ENCODE measurements around the gene UBAC2. TPM values are rescaled to one million over a fixed set of nuclear protein-coding genes. Genes with fewer than 3 reads are reported as not detected.

The UBAC2 gene
- total and polyA plus RNA-seq, 2 donors (not counting 3 experiments of a cell fraction or from before 2014, with no cell fraction given): 45.7 to 54.4 TPM

DNA sequence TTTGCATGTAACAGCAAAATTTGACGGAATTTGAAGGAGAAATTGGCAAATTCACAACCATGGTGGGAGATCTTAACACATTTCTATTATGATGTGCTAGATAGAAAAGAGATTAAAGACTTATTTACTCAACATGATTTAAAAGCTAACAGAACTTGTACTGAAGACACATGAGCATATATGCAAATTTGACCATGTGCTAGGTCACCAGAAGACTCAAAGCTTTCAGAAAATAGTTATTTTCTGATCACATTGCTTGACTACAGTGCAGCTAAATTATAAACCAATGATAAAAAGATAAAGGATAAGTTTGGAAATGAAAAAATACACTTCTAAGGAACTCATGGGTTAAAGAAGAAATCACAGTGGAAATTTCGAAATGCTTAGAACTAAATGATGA, 97.4 kb downstream of the UBAC2 start:
- Histone ChIP-seq H3K4me3 (replicated peaks in 1 of 3; ENCODE audit: insufficient read depth in 1 of 3, low read depth in 1 of 3, low read length in 3 of 3) (no peak overlapping the region), H3K36me3 (ENCODE audit: control insufficient read depth in 2 of 2, extremely low read depth in 1 of 2, insufficient read depth in 2 of 2, low read length in 2 of 2) (no peaks in the 10 kb centered on the region), H3K4me2 (ENCODE audit: insufficient read depth, low read length) (no peak overlapping the region), H3K9ac (replicated peaks; ENCODE audit: extremely low read depth, insufficient read depth, low read length) (no peak overlapping the region), H4K20me1 (replicated peaks; ENCODE audit: control insufficient read depth, extremely low read depth, insufficient read depth, low read length) (no peaks in the 10 kb centered on the region), H3K27me3 (ENCODE audit: control insufficient read depth in 2 of 2, insufficient read depth in 2 of 2, low read length in 2 of 2) (no peaks in the 10 kb centered on the region), H3K9me1 (replicated peaks; ENCODE audit: control insufficient read depth, extremely low read depth, insufficient read depth, low read length) (no peaks in the 10 kb centered on the region), H3K9me3 (replicated peaks; ENCODE audit: control insufficient read depth, insufficient read depth, low read length) (no peaks in the 10 kb centered on the region), H3K27ac (ENCODE audit: insufficient read depth, low read depth, low read length) (no peak overlapping the region), H3K79me2 (ENCODE audit: control insufficient read depth, insufficient read depth, low read length) (no peaks in the 10 kb centered on the region), H3K4me1 (ENCODE audit: control insufficient read depth, extremely low read depth, insufficient read depth, low read length) (no peaks in the 10 kb centered on the region), H2AFZ (ENCODE audit: low read depth, low read length) (no peak overlapping the region)
- BruUV-seq (replicated peaks): no TSS peak
- dilution Hi-C loops (cut with MboI; ENCODE audit: extremely low pct_ligation_motif_present, low sequenced_read_pairs): no loop called here
- TF ChIP-seq MYC (IDR thresholded peaks at IDR 0.05; ENCODE audit: low read depth, low read length) (no peak), POLR2A (IDR thresholded peaks at IDR 0.05; ENCODE audit: low read depth, low read length) (no peak), GATA2 (IDR thresholded peaks at IDR 0.05; ENCODE audit: insufficient read depth, insufficient read length, low read depth, low read length) (no peak), JUN (IDR thresholded peaks at IDR 0.05; ENCODE audit: borderline replicate concordance, insufficient read depth, insufficient read length, low read depth) (no peak)
- TF ChIP-seq, protein P1, sequence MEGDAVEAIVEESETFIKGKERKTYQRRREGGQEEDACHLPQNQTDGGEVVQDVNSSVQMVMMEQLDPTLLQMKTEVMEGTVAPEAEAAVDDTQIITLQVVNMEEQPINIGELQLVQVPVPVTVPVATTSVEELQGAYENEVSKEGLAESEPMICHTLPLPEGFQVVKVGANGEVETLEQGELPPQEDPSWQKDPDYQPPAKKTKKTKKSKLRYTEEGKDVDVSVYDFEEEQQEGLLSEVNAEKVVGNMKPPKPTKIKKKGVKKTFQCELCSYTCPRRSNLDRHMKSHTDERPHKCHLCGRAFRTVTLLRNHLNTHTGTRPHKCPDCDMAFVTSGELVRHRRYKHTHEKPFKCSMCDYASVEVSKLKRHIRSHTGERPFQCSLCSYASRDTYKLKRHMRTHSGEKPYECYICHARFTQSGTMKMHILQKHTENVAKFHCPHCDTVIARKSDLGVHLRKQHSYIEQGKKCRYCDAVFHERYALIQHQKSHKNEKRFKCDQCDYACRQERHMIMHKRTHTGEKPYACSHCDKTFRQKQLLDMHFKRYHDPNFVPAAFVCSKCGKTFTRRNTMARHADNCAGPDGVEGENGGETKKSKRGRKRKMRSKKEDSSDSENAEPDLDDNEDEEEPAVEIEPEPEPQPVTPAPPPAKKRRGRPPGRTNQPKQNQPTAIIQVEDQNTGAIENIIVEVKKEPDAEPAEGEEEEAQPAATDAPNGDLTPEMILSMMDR (IDR thresholded peaks at IDR 0.05; ENCODE audit: extremely low read depth in 1 of 2, insufficient read depth in 1 of 2, low read depth in 1 of 2, low read length in 2 of 2): no peak
- intact Hi-C loops (cut with micrococcal nuclease): no loop called here
- no peak for DNase-seq (ENCODE audit: low read depth, low spot score)
- no peak for FAIRE-seq
- ChIA-PET POLR2A (no interaction called here), CTCF (interaction anchor here (1.4 to 2.7 kb wide), 2 partner anchors 28 to 38 kb away, joined by 4 to 15 read pairs; no protein-coding TSS in a partner anchor)

DNA sequence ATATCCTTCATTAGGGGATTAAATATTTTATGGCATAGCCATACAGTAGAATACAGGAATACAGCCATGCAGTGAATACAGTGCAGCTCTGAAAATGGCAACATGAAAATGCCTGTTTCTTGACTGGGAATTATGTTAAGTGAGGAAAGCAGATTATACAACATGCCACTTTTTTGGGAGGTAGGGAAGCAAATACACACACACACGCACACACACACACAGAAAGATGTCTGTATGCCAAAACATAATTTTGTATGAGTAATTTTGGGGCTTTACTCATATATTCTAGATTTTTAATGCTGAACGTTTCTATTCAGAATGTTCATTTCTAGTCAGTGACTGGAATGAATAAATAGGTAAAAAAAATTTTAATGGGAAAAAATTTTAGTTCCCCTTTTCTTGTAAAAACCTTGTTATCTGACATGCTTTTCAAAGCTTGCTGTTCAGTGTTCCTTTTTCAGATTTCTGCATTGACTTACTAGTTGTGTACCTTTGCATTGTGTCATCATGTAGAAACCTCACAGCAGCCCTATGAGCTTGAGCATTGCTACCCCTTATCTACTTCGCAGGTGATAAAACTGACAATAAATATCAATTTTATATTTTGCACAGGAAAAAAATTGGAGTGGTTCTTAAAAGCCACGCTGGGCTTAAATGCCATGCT, 98.7 kb downstream of the UBAC2 start:
- Histone ChIP-seq H4K20me1 (replicated peaks; ENCODE audit: control insufficient read depth, extremely low read depth, insufficient read depth, low read length) (no peaks in the 10 kb centered on the region), H3K9me3 (replicated peaks; ENCODE audit: control insufficient read depth, insufficient read depth, low read length) (no peaks in the 10 kb centered on the region), H2AFZ (ENCODE audit: low read depth, low read length) (no peak overlapping the region), H3K27me3 (ENCODE audit: control insufficient read depth in 2 of 2, insufficient read depth in 2 of 2, low read length in 2 of 2) (no peaks in the 10 kb centered on the region), H3K9me1 (replicated peaks; ENCODE audit: control insufficient read depth, extremely low read depth, insufficient read depth, low read length) (no peaks in the 10 kb centered on the region), H3K4me1 (ENCODE audit: control insufficient read depth, extremely low read depth, insufficient read depth, low read length) (no peaks in the 10 kb centered on the region), H3K79me2 (ENCODE audit: control insufficient read depth, insufficient read depth, low read length) (no peaks in the 10 kb centered on the region), H3K9ac (replicated peaks; ENCODE audit: extremely low read depth, insufficient read depth, low read length) (no peak overlapping the region), H3K27ac (ENCODE audit: insufficient read depth, low read depth, low read length) (no peak overlapping the region), H3K4me2 (ENCODE audit: insufficient read depth, low read length) (no peak overlapping the region), H3K4me3 (replicated peaks in 1 of 3; ENCODE audit: insufficient read depth in 1 of 3, low read depth in 1 of 3, low read length in 3 of 3) (no peak overlapping the region), H3K36me3 (ENCODE audit: control insufficient read depth in 2 of 2, extremely low read depth in 1 of 2, insufficient read depth in 2 of 2, low read length in 2 of 2) (no peaks in the 10 kb centered on the region)
- ChIA-PET POLR2A (no interaction called here), CTCF (interaction anchor here (1.3 kb wide), 1 partner anchor 30 kb away, joined by 3 read pairs; no protein-coding TSS in a partner anchor)
- DNase-seq (ENCODE audit: low read depth, low spot score) (no peak), FAIRE-seq (no peak)
- intact Hi-C loops (cut with micrococcal nuclease): no loop called here
- dilution Hi-C loops (cut with MboI; ENCODE audit: extremely low pct_ligation_motif_present, low sequenced_read_pairs): no loop called here
- no TSS peak for BruUV-seq (replicated peaks)
- TF ChIP-seq, protein P1 (IDR thresholded peaks at IDR 0.05; ENCODE audit: extremely low read depth in 1 of 2, insufficient read depth in 1 of 2, low read depth in 1 of 2, low read length in 2 of 2): no peak
- no peak for TF ChIP-seq EZH2 (IDR thresholded peaks at IDR 0.05; ENCODE audit: borderline replicate concordance, low read depth, low read length, severe bottlenecking)
- no peak for TF ChIP-seq POLR2A (IDR thresholded peaks at IDR 0.05; ENCODE audit: low read depth, low read length)
- TF ChIP-seq FOS (IDR thresholded peaks at IDR 0.05; ENCODE audit: borderline replicate concordance, insufficient read depth, low read length): no peak
- TF ChIP-seq POLR2AphosphoS5 (IDR thresholded peaks at IDR 0.05; ENCODE audit: insufficient read depth, low read depth, low read length): no peak
- TF ChIP-seq, protein P2, sequence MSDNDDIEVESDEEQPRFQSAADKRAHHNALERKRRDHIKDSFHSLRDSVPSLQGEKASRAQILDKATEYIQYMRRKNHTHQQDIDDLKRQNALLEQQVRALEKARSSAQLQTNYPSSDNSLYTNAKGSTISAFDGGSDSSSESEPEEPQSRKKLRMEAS (IDR thresholded peaks at IDR 0.05; ENCODE audit: insufficient read depth, insufficient read length): no peak
- no peak for TF ChIP-seq GATA2 (IDR thresholded peaks at IDR 0.05; ENCODE audit: insufficient read depth, insufficient read length, low read depth, low read length)
- TF ChIP-seq MYC (IDR thresholded peaks at IDR 0.05; ENCODE audit: low read depth, low read length): no peak
- no peak for TF ChIP-seq JUN (IDR thresholded peaks at IDR 0.05; ENCODE audit: borderline replicate concordance, insufficient read depth, insufficient read length, low read depth)
